ENCODE data around the gene DDX18. TPM values are rescaled to one million over a fixed set of nuclear protein-coding genes. Genes with fewer than 3 reads are reported as not detected.

The DDX18 gene
- total RNA-seq, 1 experiment from 2014 or later = 42.8 TPM

GRCh38 chr2:117771969-117772630, 42.4 kb upstream of the DDX18 start:
- Histone ChIP-seq H3K9me3 (ENCODE audit: low read length) (no peaks in the 10 kb centered on the region), H3K9ac (ENCODE audit: low read length) (no peak overlapping the region), H3K4me3 (ENCODE audit: low read length) (no peak overlapping the region), H3K27me3 (ENCODE audit: low read length) (peaks cover 11% of the 10 kb centered on the region; the same call in 1 of the 2 replicates), H4K20me1 (ENCODE audit: low read length) (no peaks in the 10 kb centered on the region), H3K4me2 (ENCODE audit: low read length) (no peak overlapping the region), H3K4me1 (ENCODE audit: insufficient read depth, low read length) (no peaks in the 10 kb centered on the region), H3K79me2 (ENCODE audit: low read length) (no peaks in the 10 kb centered on the region), H3K36me3 (ENCODE audit: low read depth, low read length) (no peaks in the 10 kb centered on the region), H3K9me2 (replicated peaks; ENCODE audit: low read length) (no peaks in the 10 kb centered on the region), H3F3A (ENCODE audit: low read length, unreplicated experiment) (no peaks in the 10 kb centered on the region), H2AFZ (ENCODE audit: low read length) (no peak overlapping the region), H3K27ac (ENCODE audit: low read length) (no peak overlapping the region)
- DNase-seq (peak; percentile 64), ATAC-seq (peak; percentile 55; the same call in 1 of the 2 replicates)
- ChIA-PET CTCF (no interaction called here), POLR2A (ENCODE audit: unreplicated experiment) (no interaction called here)
- intact Hi-C loops (cut with micrococcal nuclease) = loop anchor here (2.0 to 10.0 kb wide), 3 partner anchors 301 to 1857 kb away; no protein-coding TSS in a partner anchor
- BruUV-seq (replicated peaks) = no TSS peak
- no peak for TF ChIP-seq EZH2 (IDR thresholded peaks at IDR 0.05; ENCODE audit: low read length, unreplicated experiment)
- TF ChIP-seq CTCF (conservative IDR thresholded peaks at IDR 0.05; ENCODE audit: low read depth, low read length) = peak; percentile 68

GRCh38 chr2:117774716-117775115, 39.8 kb upstream of the DDX18 start:
- TF ChIP-seq CTCF (conservative IDR thresholded peaks at IDR 0.05; ENCODE audit: low read depth, low read length) = no peak
- no peaks in the 10 kb centered on the region for H3K79me2 ChIP-seq (ENCODE audit: low read length)
- no peak overlapping the region for H3K4me3 ChIP-seq (ENCODE audit: low read length)
- DNase-seq (no peak), ATAC-seq (no peak)
- H2AFZ ChIP-seq (ENCODE audit: low read length) = no peak overlapping the region
- no peaks in the 10 kb centered on the region for H4K20me1 ChIP-seq (ENCODE audit: low read length)
- no peaks in the 10 kb centered on the region for H3F3A ChIP-seq (ENCODE audit: low read length, unreplicated experiment)
- no peak overlapping the region for H3K4me2 ChIP-seq (ENCODE audit: low read length)
- H3K4me1 ChIP-seq (ENCODE audit: insufficient read depth, low read length) = no peaks in the 10 kb centered on the region
- intact Hi-C loops (cut with micrococcal nuclease) = loop anchor here (10.0 kb wide), 1 partner anchor 1860 kb away; no protein-coding TSS in a partner anchor
- ChIA-PET POLR2A (ENCODE audit: unreplicated experiment) (no interaction called here), CTCF (no interaction called here)
- peaks cover 15% of the 10 kb centered on the region for H3K27me3 ChIP-seq (ENCODE audit: low read length)
- no peaks in the 10 kb centered on the region for H3K9me3 ChIP-seq (ENCODE audit: low read length)
- H3K9me2 ChIP-seq (replicated peaks; ENCODE audit: low read length) = no peaks in the 10 kb centered on the region
- H3K9ac ChIP-seq (ENCODE audit: low read length) = no peak overlapping the region
- H3K27ac ChIP-seq (ENCODE audit: low read length) = no peak overlapping the region
- BruUV-seq (replicated peaks) = no TSS peak
- no peaks in the 10 kb centered on the region for H3K36me3 ChIP-seq (ENCODE audit: low read depth, low read length)

GRCh38 chr2:117775703-117776219, 38.7 kb upstream of the DDX18 start:
- H2AFZ ChIP-seq (ENCODE audit: low read length) = no peak overlapping the region
- no peak for DNase-seq
- ATAC-seq = no peak
- no TSS peak for BruUV-seq (replicated peaks)
- no peak overlapping the region for H3K9ac ChIP-seq (ENCODE audit: low read length)
- H3K27me3 ChIP-seq (ENCODE audit: low read length) = peaks cover 11% of the 10 kb centered on the region
- no peaks in the 10 kb centered on the region for H3F3A ChIP-seq (ENCODE audit: low read length, unreplicated experiment)
- no peaks in the 10 kb centered on the region for H3K36me3 ChIP-seq (ENCODE audit: low read depth, low read length)
- H3K4me3 ChIP-seq (ENCODE audit: low read length) = no peak overlapping the region
- TF ChIP-seq EZH2 (IDR thresholded peaks at IDR 0.05; ENCODE audit: low read length, unreplicated experiment) (no peak), EZH2phosphoT487 (IDR thresholded peaks at IDR 0.05; ENCODE audit: borderline replicate concordance, low read length) (no peak), CTCF (conservative IDR thresholded peaks at IDR 0.05; ENCODE audit: low read depth, low read length) (no peak)
- H3K27ac ChIP-seq (ENCODE audit: low read length) = no peak overlapping the region
- ChIA-PET CTCF (no interaction called here), POLR2A (ENCODE audit: unreplicated experiment) (no interaction called here)
- intact Hi-C loops (cut with micrococcal nuclease) = loop anchor here (10.0 kb wide), 1 partner anchor 1861 kb away; no protein-coding TSS in a partner anchor
- no peaks in the 10 kb centered on the region for H4K20me1 ChIP-seq (ENCODE audit: low read length)
- no peaks in the 10 kb centered on the region for H3K9me2 ChIP-seq (replicated peaks; ENCODE audit: low read length)
- H3K79me2 ChIP-seq (ENCODE audit: low read length) = no peaks in the 10 kb centered on the region
- H3K9me3 ChIP-seq (ENCODE audit: low read length) = no peaks in the 10 kb centered on the region
- H3K4me2 ChIP-seq (ENCODE audit: low read length) = no peak overlapping the region
- H3K4me1 ChIP-seq (ENCODE audit: insufficient read depth, low read length) = no peaks in the 10 kb centered on the region

Measured in PC-3 (cell line).